Right cardiac atrium (tissue), 5 donors: ENCODE data around the gene KLRF1. TPM values are rescaled to one million over a fixed set of nuclear protein-coding genes. Genes with fewer than 3 reads are reported as not detected.

Source experiments
- ATAC-seq, 2 donors: fragments of 200-7000 bp; cut with Tn5 transposase; one replicate each; pipeline versions ENCODE4 v1.8.0 to v1.9.1; 2020; ENCODE audit warnings: moderate library complexity in 2 of 2, mild to moderate bottlenecking in 1 of 2
- DNase-seq, 3 donors: peaks; one replicate each; pipeline ENCODE4 v3.0.0-alpha.2; 2020
- H3K27ac ChIP-seq: one replicate; pipeline ENCODE4 v1.5.1; 2013; ENCODE audit warnings: mild to moderate bottlenecking, low read length, control low read depth, moderate library complexity
- H3K27me3 ChIP-seq: one replicate; pipeline ENCODE4 v1.6.1; 2013; ENCODE audit not compliant: control insufficient read depth, insufficient read depth
- H3K4me1 ChIP-seq: one replicate; pipeline ENCODE4 v1.6.1; 2013; ENCODE audit warnings: low read length; ENCODE audit not compliant: control insufficient read depth, insufficient read depth
- H3K4me3 ChIP-seq: one replicate; pipeline ENCODE4 v1.5.1; 2013; ENCODE audit warnings: low read length, control low read depth
- H3K9me3 ChIP-seq: one replicate; pipeline ENCODE4 v1.6.1; 2013; ENCODE audit warnings: low read length; ENCODE audit not compliant: control insufficient read depth
- WGBS: extraction: QIAGEN DNeasy Blood & Tissue Kit; methylation state at CpG from one replicate; pipeline ENCODE4 v1.1.7; 2013; 5-methylcytosine and 5-hydroxymethylcytosine counted together
- intact Hi-C, 4 donors: fragments of 100-400 bp; cut with DNase I; formaldehyde crosslinking; loops; one replicate each; pipeline versions ENCODE4 v1.11.0 to v1.14.0; 2022 to 2023
- polyA plus RNA-seq: library from polyadenylated mRNA; stranded (reverse); fragments of 200-250 nt; gene quantifications from one replicate; pipeline ENCODE4 v1.2.3, GENCODE V29; 2013
- total RNA-seq, 4 donors: library from RNA; stranded (reverse); fragmentation: NEBNext Ultra II Directional; extraction: Animal tissue kit (Norgen Biotek cat#: 25700); gene quantifications; one replicate each; pipeline ENCODE4 v1.2.1, GENCODE V29; 2021
- donor health status: healthy with polysubstance abuse.
- donor health status: DM: no; HTN: yes; CAD: no.
- donor health status: DM: no; HTN: no; CAD: no.
- donor health status: DM: no; HTN: yes; CAD: no; lungs with severe emphysema.
- donor health status: DM: yes; HTN: yes; CAD: no.

The KLRF1 gene
- total and polyA plus RNA-seq, 5 donors = 0.28 to 1.6 (median 0.56) TPM

DNA sequence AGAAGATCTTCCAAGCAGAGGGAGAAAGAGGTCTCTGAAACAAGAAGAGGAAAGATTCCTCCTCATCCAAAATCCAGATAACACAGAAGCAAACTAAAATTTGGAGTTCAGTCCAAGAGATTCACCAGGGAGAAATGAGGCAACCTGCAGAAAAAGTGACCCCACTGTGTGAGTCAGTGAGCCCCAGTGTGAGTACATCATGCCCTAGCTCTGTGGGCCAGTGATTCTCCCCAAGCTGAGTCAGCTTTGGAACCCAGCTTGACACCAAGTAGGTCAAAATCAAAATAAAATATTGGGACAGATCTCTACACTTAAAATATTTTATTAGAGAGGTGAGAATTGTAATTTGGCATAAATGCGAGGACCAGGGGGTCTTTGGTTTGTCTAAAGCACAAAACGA is 24.6 kb downstream of the KLRF1 start:
- ATAC-seq = no peak
- intact Hi-C loops = no loop called here
- H3K4me1 ChIP-seq = no peaks in the 10 kb centered on the region
- no peak overlapping the region for H3K27ac ChIP-seq
- no peaks in the 10 kb centered on the region for H3K27me3 ChIP-seq
- no peaks in the 10 kb centered on the region for H3K9me3 ChIP-seq
- H3K4me3 ChIP-seq = no peak overlapping the region
- 88% methylated on average over 2 of the region's 2 CpGs for WGBS
- DNase-seq = no peak

DNA sequence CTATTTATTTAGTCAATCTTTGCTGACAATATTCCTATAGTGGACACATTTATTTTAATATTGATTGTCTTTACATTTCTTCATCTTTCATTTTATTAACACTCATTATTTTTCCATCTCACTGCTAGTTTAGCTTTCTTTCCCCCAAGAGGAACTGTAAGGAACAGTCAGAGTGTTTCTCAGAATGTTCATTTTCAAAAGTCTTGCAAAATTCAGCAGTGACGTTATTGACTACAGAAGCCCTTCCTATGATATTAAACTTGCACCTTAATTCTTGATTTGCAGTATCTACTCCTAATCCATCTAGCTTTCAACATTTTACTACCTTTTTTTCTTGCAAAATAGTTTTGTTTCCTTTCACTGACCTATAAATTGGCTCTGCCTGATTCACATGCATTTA is 28.9 kb downstream of the KLRF1 start:
- Histone ChIP-seq H3K4me3 (no peak overlapping the region), H3K9me3 (no peaks in the 10 kb centered on the region), H3K4me1 (no peaks in the 10 kb centered on the region), H3K27me3 (no peaks in the 10 kb centered on the region), H3K27ac (no peak overlapping the region)
- intact Hi-C loops = no loop called here
- ATAC-seq (no peak), DNase-seq (no peak)
- WGBS = 65% methylated on average over 1 of the region's 1 CpG

DNA sequence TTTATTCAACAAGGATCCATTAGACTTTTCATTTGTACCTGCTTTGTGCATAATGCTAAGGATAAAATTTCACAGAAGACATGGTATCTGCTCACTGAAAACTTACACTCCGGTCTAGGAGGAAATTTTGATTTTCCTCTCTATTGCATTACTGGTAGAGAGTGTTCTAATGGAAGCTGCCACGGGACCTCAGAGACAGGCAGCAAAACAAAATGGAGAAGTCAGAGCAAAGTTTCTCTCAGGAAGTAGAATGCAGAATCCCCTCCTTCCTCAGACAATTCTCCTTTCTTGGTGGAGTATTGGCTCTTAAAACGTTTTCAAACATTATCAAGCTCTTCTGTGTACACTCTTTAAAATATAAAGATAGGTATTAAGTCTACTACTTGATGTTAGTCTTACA is 29.6 kb downstream of the KLRF1 start:
- WGBS = 56% methylated on average over 3 of the region's 3 CpGs
- no peaks in the 10 kb centered on the region for H3K27me3 ChIP-seq
- H3K4me1 ChIP-seq = no peaks in the 10 kb centered on the region
- no peak overlapping the region for H3K27ac ChIP-seq
- H3K9me3 ChIP-seq = no peaks in the 10 kb centered on the region
- intact Hi-C loops = no loop called here
- no peak for DNase-seq
- ATAC-seq = no peak
- H3K4me3 ChIP-seq = no peak overlapping the region

DNA sequence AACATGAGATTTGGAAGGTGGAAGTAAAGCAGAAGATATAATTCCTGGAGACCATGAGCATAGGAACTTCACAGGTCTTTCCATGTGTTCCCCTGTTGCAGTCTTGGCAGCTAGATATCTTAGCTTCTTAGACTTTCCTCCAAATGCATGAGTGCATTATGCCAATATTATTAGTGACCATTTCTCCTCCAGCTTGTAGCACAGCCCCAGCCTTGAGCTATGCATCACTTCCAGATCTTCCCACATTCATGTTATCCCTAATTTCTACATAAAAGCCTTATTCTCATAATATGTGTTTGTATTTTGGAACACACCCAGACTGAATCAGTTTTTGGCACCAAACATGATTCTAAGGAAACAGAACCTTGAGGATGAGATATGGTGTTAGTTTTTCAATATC is 30.9 kb downstream of the KLRF1 start:
- no peak for DNase-seq
- no peak overlapping the region for H3K4me3 ChIP-seq
- H3K27me3 ChIP-seq = no peaks in the 10 kb centered on the region
- H3K27ac ChIP-seq = no peak overlapping the region
- intact Hi-C loops = no loop called here
- no peaks in the 10 kb centered on the region for H3K9me3 ChIP-seq
- no peaks in the 10 kb centered on the region for H3K4me1 ChIP-seq
- no peak for ATAC-seq

DNA sequence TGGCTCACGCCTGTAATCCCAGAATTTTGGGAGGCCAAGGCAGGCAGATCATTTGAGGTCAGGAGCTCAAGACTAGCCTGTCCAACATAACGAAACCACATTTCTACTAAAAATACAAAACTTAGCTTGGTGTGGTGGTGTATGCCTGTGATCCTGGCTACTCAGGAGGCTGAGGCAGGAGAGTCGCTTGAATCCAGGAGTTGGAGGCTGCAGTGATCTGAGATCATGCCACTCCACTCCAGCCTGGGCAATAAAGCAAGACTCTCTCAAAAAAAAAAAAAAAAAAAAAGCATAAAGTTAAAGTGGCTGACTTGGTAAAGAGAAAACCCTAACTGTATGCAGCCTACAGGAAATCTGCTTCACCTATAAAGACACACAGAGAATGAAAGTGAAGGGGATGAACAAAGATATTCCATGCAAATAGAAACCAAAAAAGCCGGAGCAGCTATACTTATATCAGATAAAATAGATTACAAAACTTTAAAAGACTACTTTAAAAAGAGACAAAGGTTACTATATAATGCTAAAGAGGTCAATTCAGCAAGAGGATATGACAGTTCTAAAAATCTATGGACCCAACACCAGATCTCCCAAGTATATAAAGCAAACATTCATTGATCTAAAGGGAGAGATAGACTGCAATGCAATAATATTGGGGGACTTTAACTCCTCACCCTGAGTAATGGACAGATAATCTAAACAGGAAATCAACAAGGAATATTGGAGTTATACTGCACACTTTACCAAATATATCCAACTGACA is 37.8 kb downstream of the KLRF1 start:
- 59% methylated on average over 4 of the region's 4 CpGs for WGBS
- intact Hi-C loops = no loop called here

DNA sequence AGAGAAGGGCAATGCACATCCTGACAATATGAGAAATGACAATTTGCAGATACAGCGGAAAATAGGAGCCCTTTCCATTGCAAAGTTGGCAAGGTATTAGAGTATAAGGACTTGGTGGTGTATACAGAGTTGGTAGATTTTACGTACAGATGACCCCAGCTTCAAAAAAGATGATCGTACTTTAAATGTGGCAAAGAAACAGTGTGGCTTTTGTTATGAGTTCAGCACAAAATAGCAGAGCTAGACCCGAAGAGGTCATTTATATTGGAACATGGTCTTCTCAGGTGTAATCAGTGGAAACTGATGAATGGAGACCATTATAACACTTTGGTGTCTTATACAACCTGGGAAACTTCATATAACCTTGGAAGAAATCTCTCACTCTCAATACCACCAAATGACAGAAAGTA is 39.6 kb downstream of the KLRF1 start:
- DNase-seq = no peak
- Histone ChIP-seq H3K27ac (no peak overlapping the region), H3K4me1 (no peaks in the 10 kb centered on the region), H3K4me3 (peak overlapping the region; percentile 71), H3K9me3 (no peaks in the 10 kb centered on the region), H3K27me3 (no peaks in the 10 kb centered on the region)
- no peak for ATAC-seq
- intact Hi-C loops = no loop called here
- 60% methylated on average over 4 of the region's 4 CpGs for WGBS

More for the DNA sequence above, 37.8 kb downstream of the KLRF1 start:
- Histone ChIP-seq H3K27ac (no peak overlapping the region), H3K27me3 (no peaks in the 10 kb centered on the region), H3K9me3 (no peaks in the 10 kb centered on the region), H3K4me1 (no peaks in the 10 kb centered on the region), H3K4me3 (peak overlapping the region; percentile 21)
- ATAC-seq (no peak), DNase-seq (no peak)

DNA sequence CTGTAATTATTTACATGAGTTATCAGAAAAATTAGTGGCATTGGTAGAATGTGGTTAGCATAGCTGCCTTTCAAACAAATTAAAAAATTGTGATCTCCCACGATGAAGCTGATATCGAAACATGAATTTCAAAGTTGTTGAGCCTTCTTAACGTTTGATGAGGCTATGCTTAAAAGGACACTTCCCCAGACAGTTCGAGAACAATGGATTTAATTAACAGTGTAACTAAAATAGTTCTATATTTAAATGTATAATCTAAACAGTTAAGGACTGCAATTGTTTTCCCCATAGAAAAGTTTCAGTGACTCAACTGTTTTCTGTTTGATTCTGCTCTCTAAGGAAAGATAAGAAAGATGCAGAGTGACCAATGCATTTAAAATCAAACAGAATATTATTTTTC is 40.2 kb downstream of the KLRF1 start:
- ATAC-seq (no peak), DNase-seq (no peak)
- WGBS = 49% methylated on average over 4 of the region's 4 CpGs
- H3K4me1 ChIP-seq = no peaks in the 10 kb centered on the region
- H3K9me3 ChIP-seq = no peaks in the 10 kb centered on the region
- intact Hi-C loops = no loop called here
- H3K27me3 ChIP-seq = no peaks in the 10 kb centered on the region
- no peak overlapping the region for H3K27ac ChIP-seq
- H3K4me3 ChIP-seq = peak overlapping the region; percentile 71

DNA sequence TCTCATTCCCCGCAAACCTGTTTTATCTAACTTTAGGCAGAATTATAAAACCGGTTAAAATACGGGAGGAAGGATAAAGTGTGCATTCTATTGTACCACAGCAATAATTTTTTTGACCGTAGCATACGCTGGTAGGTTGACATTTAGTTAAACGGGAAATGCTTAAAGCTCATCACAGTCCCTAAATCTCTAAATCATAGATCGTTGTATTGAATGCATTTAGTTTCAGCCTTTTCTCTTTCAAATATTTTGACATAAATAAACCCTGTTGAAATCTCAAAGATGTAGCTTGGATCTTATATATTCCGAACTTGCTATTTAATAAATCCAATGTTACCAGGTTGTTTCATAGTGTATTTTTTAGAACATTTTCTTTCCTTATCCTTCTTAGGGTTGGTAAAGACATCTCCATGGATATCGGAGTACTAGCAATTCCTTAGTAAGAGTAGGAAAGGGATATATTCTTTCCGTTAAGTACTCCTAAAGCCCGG is 41.1 kb downstream of the KLRF1 start:
- Histone ChIP-seq H3K27ac (no peak overlapping the region), H3K4me1 (no peaks in the 10 kb centered on the region), H3K9me3 (no peaks in the 10 kb centered on the region), H3K27me3 (no peaks in the 10 kb centered on the region), H3K4me3 (peak overlapping the region; percentile 87)
- ATAC-seq (no peak), DNase-seq (no peak)
- intact Hi-C loops = no loop called here
- 58% methylated on average over 11 of the region's 11 CpGs for WGBS

DNA sequence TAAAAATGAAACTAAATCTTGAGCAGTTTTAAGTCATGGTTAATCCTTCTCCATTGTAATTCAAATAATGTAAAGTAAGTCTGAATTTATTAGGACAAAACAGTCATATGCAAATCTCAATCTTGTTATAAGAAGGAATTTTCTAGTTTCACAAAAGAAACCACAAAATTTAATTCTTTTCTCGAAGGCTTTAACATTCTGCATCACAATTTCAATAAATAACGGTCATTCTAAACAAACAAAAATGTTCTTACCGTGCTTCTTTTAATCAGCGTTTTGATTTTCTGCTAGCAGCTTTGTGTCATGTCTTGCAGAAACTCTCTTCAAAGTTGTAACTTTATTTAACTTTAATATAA is 41.6 kb downstream of the KLRF1 start:
- H3K4me3 ChIP-seq = peak overlapping the region; percentile 87
- no peaks in the 10 kb centered on the region for H3K9me3 ChIP-seq
- DNase-seq (no peak), ATAC-seq (no peak)
- H3K4me1 ChIP-seq = no peaks in the 10 kb centered on the region
- intact Hi-C loops = no loop called here
- no peaks in the 10 kb centered on the region for H3K27me3 ChIP-seq
- 31% methylated on average over 4 of the region's 4 CpGs for WGBS
- no peak overlapping the region for H3K27ac ChIP-seq

DNA sequence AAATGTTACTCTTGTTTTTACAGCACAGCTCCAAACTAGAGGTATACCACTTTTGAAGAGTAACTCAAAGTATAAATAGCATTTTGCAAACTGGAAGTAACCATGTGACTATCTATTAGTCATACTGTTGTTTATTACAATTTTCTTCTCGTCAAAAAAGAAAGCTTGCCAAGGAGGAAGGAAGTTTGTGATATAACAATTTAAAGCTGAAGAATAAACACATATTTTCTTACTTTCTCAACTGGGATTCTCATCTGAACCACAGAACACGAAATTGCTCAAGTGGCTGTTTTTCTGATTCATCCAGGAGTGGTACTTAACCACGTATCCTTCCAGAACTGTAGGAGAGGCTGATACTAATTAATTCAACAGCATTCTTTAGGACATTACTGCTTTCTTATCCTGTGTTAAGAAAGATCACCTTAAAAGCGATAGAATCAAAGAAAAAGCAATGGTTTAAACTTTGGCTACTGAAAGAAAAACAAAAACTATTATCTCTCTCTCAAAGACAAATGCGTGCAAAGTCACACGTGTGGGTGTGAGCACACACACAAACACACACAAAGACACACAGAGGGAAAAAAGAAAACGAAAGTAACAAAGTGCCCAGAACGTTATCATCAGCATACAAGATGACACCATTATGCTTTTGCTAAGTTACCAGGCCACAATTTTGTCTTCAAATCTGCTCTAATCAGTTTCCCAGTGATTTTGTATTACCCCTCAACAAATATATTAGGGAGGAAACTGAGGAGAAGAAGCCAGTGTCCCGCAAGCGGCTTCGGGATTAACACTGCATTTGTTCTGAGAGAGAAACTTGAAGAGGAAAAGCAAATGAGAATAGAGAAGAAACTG is 42.3 kb downstream of the KLRF1 start, which contains the start of gene CLEC2B:
TSS of gene CLEC2B (minus strand) at position 48 of the 855 bp plus-strand sequence.
- 13% methylated on average over 11 of the region's 11 CpGs for WGBS
- no peaks in the 10 kb centered on the region for H3K9me3 ChIP-seq
- DNase-seq = no peak
- intact Hi-C loops = no loop called here
- no peaks in the 10 kb centered on the region for H3K4me1 ChIP-seq
- peak within 1 kb of the TSS; percentile 97 for H3K27ac ChIP-seq
- peak within 1 kb of the TSS; percentile 87 for H3K4me3 ChIP-seq
- ATAC-seq = peak; percentile 66 to 83
- no peaks in the 10 kb centered on the region for H3K27me3 ChIP-seq

DNA sequence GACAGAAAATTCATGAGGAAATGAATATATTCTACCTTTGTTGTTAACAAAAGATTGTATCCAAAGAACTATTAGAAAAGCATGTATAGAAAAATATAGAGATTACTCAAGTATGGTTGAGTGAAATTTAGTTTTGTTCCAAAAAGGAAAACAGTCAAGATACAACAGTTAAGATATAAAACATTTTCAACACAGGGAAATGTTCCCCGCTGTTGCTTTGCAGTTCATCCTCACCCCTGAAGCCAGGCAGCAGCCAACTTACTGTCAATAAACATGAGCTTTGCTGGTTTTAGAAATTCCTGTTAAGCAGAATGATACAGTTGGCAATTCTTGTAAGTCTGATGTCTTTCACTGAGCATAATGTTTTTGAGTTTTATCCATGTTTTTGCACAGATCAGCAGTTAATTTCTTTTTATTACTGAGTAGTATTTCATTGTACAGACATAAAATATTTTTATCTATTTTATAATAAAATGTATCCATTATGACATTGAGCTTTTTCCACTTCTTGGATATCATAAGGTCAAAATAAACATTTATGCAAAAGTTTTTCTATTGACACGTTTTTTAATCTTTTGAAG is 43.1 kb downstream of the KLRF1 start:
- WGBS = 53% methylated on average over 2 of the region's 2 CpGs
- Histone ChIP-seq H3K4me3 (peak overlapping the region; percentile 38), H3K4me1 (no peaks in the 10 kb centered on the region), H3K27me3 (no peaks in the 10 kb centered on the region), H3K27ac (peak overlapping the region; percentile 75), H3K9me3 (no peaks in the 10 kb centered on the region)
- ATAC-seq = no peak
- intact Hi-C loops = no loop called here
- DNase-seq = no peak
